ENCODE results near the gene FTCD. TPM values are rescaled to one million over a fixed set of nuclear protein-coding genes. Genes with fewer than 3 reads are reported as not detected.

Gene FTCD
- total RNA-seq, 2 experiments from 2014 or later, result 0.43 TPM; not detected in 1

GRCh38 chr21:46120301-46121285 is 34.8 kb downstream of the FTCD start:
- no peak for DNase-seq
- Mint-ChIP-seq H3K4me1 (no peaks in the 10 kb centered on the region), H3K4me3 (no peak overlapping the region)

GRCh38 chr21:46119637-46120271 is 35.6 kb downstream of the FTCD start:
- H3K36me3 Mint-ChIP-seq, result no peaks in the 10 kb centered on the region
- no peaks in the 10 kb centered on the region for H3K27me3 Mint-ChIP-seq
- no peaks in the 10 kb centered on the region for H3K4me1 Mint-ChIP-seq
- H3K4me3 Mint-ChIP-seq, result no peak overlapping the region
- H3K9me3 Mint-ChIP-seq, result no peaks in the 10 kb centered on the region
- DNase-seq, result no peak
- H3K27ac Mint-ChIP-seq, result no peak overlapping the region

More at GRCh38 chr21:46120301-46121285, 34.8 kb downstream of the FTCD start:
- Mint-ChIP-seq H3K9me3 (no peaks in the 10 kb centered on the region), H3K27ac (no peak overlapping the region), H3K36me3 (no peaks in the 10 kb centered on the region), H3K27me3 (no peaks in the 10 kb centered on the region)

- Mint-ChIP-seq H3K36me3 (peaks cover 2% of the 10 kb centered on the region), H3K9me3 (no peaks in the 10 kb centered on the region), H3K27ac (no peak overlapping the region), H3K4me3 (no peak overlapping the region), H3K27me3 (no peaks in the 10 kb centered on the region), H3K4me1 (no peaks in the 10 kb centered on the region)
- no peak for DNase-seq
These were observed 36.2 kb downstream of the FTCD start for GRCh38 chr21:46119144-46119636.

- no peak overlapping the region for H3K27ac Mint-ChIP-seq
- H3K4me3 Mint-ChIP-seq, result no peak overlapping the region
- no peaks in the 10 kb centered on the region for H3K4me1 Mint-ChIP-seq
- DNase-seq, result no peak
- H3K27me3 Mint-ChIP-seq, result no peaks in the 10 kb centered on the region
- peaks cover 7% of the 10 kb centered on the region for H3K36me3 Mint-ChIP-seq
- H3K9me3 Mint-ChIP-seq, result no peaks in the 10 kb centered on the region
These were observed 36.8 kb downstream of the FTCD start for GRCh38 chr21:46118316-46119143.

- Mint-ChIP-seq H3K27ac (no peak overlapping the region), H3K27me3 (no peaks in the 10 kb centered on the region), H3K4me3 (no peak overlapping the region), H3K4me1 (no peaks in the 10 kb centered on the region), H3K9me3 (no peaks in the 10 kb centered on the region), H3K36me3 (peaks cover 10% of the 10 kb centered on the region)
- DNase-seq, result no peak
These were observed 37.6 kb downstream of the FTCD start for GRCh38 chr21:46117586-46118315.

- H3K4me3 Mint-ChIP-seq, result no peak overlapping the region
- peaks cover 10% of the 10 kb centered on the region for H3K36me3 Mint-ChIP-seq
- no peaks in the 10 kb centered on the region for H3K4me1 Mint-ChIP-seq
- H3K9me3 Mint-ChIP-seq, result no peaks in the 10 kb centered on the region
- H3K27ac Mint-ChIP-seq, result no peak overlapping the region
- no peaks in the 10 kb centered on the region for H3K27me3 Mint-ChIP-seq
- DNase-seq, result no peak
These were observed 38.4 kb downstream of the FTCD start for GRCh38 chr21:46116776-46117585.

- H3K27me3 Mint-ChIP-seq, result no peaks in the 10 kb centered on the region
- H3K4me1 Mint-ChIP-seq, result no peaks in the 10 kb centered on the region
- DNase-seq, result no peak
- H3K27ac Mint-ChIP-seq, result no peak overlapping the region
- H3K4me3 Mint-ChIP-seq, result no peak overlapping the region
- peaks cover 10% of the 10 kb centered on the region for H3K36me3 Mint-ChIP-seq
- no peaks in the 10 kb centered on the region for H3K9me3 Mint-ChIP-seq
These were observed 39.1 kb downstream of the FTCD start for GRCh38 chr21:46116189-46116775.

GRCh38 chr21:46115441-46116188 is 39.8 kb downstream of the FTCD start:
- DNase-seq, result no peak
- Mint-ChIP-seq H3K27ac (no peak overlapping the region), H3K27me3 (no peaks in the 10 kb centered on the region), H3K36me3 (peaks cover 10% of the 10 kb centered on the region), H3K9me3 (no peaks in the 10 kb centered on the region), H3K4me1 (no peaks in the 10 kb centered on the region), H3K4me3 (no peak overlapping the region)

- H3K9me3 Mint-ChIP-seq, result no peaks in the 10 kb centered on the region
- H3K4me1 Mint-ChIP-seq, result no peaks in the 10 kb centered on the region
- H3K27me3 Mint-ChIP-seq, result no peaks in the 10 kb centered on the region
- peaks cover 10% of the 10 kb centered on the region for H3K36me3 Mint-ChIP-seq
- DNase-seq, result no peak
- no peak overlapping the region for H3K27ac Mint-ChIP-seq
- no peak overlapping the region for H3K4me3 Mint-ChIP-seq
These were observed 40.4 kb downstream of the FTCD start for GRCh38 chr21:46114963-46115362.

GRCh38 chr21:46113497-46114176 is 41.7 kb downstream of the FTCD start:
- H3K27ac Mint-ChIP-seq, result no peak overlapping the region
- peaks cover 10% of the 10 kb centered on the region for H3K36me3 Mint-ChIP-seq
- no peaks in the 10 kb centered on the region for H3K9me3 Mint-ChIP-seq
- no peaks in the 10 kb centered on the region for H3K4me1 Mint-ChIP-seq
- H3K27me3 Mint-ChIP-seq, result no peaks in the 10 kb centered on the region
- no peak overlapping the region for H3K4me3 Mint-ChIP-seq
- DNase-seq, result no peak

- Mint-ChIP-seq H3K27ac (no peak overlapping the region), H3K27me3 (no peaks in the 10 kb centered on the region), H3K4me1 (no peaks in the 10 kb centered on the region), H3K36me3 (peaks cover 15% of the 10 kb centered on the region), H3K9me3 (peaks cover 4% of the 10 kb centered on the region), H3K4me3 (no peak overlapping the region)
- no peak for DNase-seq
These were observed 42.6 kb downstream of the FTCD start for GRCh38 chr21:46112725-46113215.
